DMS 273 (cell line): ENCODE measurements around the gene CAMTA1.

Experiments used
- DNase-seq: peaks from one replicate; lab custom pipeline; 2025; ENCODE audit not compliant: unreplicated experiment; lab: John Stamatoyannopoulos, UW

CAMTA1 gene

GRCh38 chr1:7761103-7761502, 975.8 kb downstream of the CAMTA1 start:
- no peak for DNase-seq

GRCh38 chr1:7767176-7767575, 981.9 kb downstream of the CAMTA1 start:
- no peak for DNase-seq

GRCh38 chr1:7768583-7768982, 983.3 kb downstream of the CAMTA1 start:
- peak; percentile 57 for DNase-seq

DNA sequence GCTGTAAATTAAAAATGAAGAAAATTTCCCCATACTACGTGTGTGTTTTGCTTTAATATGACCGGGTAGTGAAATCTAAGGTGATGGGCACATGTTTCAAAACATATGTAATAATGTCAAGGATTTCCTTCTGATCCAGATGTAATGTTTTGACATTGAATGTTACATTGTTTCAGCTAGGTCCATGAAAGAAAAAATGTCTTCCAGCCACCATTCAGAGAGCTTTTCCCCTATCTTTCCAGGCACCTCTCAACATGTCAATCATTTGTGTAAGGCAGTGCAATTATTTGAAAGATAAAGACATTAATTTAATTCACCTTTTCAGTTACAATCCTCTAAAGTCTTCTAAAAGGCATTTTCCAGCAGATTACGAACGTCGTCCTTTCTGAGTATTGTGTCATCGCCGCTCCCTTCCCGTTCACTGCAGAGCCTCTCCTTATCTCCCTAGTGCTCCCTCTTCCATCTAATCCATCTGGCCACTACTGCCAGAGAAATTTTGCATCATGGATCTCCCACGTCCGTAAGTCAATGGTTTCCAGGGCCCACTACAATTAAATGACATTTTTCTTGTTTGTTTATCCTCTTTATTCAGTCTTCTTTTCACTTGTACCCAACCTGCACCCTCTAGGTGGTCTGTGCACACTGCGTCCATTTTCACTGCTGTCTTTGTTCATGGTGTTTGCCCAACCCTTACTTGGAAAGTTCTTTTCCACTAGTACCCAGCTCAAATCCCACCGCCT, 984.6 kb downstream of the CAMTA1 start:
- DNase-seq, result no peak

DNA sequence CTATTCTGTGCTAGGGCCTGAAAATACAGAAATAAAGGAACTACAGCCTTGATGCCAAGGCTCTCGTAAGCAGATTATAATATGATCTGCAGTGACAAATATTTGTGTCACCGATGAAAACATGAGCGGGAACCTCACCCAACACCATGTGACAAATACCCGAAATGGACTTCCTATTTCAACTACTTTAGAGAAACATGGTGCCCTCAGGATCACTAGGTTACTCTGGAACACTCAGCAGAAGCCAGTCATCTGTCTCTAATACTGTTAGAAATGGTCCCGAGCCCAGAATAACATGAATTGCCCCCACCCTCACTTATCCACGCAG, 985.4 kb downstream of the CAMTA1 start:
- no peak for DNase-seq

DNA sequence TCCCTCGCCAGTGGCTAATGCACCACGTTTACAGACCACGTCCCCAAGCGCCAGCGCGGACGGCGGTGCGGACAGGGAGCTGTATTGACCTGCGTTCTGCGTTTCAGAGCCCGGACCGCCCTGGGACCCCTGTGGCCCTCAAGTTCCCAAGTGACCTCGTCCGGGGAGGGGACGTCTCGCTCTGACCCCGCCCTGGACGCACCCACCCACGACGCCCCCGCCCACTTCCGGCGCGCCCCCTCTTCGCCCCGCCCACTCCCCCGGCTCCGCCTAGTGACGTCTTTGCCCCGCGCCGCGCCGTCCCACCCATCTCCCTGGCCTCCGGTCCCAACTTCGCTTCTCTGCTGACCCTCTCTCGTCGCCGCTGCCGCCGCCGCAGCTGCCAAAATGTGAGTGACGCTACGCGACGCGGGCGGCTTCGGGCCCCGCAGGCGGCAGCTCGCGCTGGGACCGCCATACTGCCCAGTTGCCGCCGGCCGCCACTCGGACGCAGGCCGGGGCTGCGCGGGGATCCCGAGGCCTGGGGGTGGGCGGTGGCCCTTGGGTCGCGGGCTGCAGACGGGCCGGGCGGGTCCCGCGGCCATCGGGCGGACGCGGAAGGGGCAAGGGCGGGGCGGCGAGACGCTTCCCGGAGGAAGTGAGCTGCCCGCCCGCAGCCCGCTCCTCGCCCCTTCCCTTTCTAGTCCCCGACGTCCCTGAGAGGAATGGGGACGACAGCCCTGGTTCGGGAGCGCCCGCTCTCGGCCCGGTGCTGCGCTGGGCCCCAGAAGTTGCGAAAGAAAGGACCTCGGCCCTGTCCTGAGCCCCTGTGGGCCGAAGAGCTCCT, 986.0 kb downstream of the CAMTA1 start, which contains the start of gene VAMP3:
Gene VAMP3 (plus strand): TSS at position 300 of the 826 bp plus-strand sequence. CDS start 88 bp downstream, at position 388.
- peak; percentile 86 for DNase-seq

GRCh38 chr1:7771823-7772299, 986.6 kb downstream of the CAMTA1 start:
- DNase-seq, result peak; percentile 39

DNA sequence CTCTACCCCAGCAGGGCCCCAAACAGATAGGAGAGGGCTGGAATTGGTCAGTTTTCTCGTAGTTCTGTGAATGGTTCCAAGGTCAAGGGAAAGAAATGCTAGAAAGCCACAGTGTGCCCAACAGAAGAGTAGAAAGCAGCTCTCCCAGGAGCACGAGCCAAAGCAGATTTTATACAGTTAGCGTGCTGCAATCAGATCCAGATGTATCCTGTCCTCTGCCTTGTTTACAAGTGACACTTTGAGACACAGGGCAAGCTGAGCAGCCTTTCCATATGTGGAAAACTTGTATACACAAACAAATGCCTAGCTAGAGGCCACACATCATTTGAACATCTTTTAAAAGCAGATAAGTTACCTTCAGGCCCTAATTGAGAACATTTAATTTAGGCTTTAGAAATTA, 992.3 kb downstream of the CAMTA1 start:
- DNase-seq, result no peak

DNA sequence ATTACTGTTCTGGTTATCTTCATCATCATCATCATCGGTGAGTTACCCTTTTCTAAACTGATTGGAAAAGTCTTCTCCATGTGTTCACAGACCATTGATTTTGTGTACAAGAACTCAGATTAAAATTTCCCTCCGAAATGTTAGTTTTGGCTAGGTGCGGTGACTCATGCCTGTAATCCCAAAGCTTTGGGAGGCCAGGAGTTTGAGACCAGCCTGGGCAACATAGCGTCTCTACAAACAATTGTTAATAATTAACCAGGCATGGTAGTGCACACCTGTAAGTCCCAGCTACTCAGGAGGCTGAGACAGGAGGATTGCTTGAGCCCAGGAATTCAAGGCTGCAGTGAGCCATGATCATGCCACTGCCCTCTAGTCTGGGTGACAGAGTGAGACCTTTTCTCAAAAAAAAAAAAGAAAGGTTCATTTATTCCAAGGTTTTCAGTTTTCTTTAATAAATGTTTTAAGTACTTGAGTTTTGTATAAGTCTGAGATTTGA, 992.9 kb downstream of the CAMTA1 start:
- DNase-seq, result no peak

DNA sequence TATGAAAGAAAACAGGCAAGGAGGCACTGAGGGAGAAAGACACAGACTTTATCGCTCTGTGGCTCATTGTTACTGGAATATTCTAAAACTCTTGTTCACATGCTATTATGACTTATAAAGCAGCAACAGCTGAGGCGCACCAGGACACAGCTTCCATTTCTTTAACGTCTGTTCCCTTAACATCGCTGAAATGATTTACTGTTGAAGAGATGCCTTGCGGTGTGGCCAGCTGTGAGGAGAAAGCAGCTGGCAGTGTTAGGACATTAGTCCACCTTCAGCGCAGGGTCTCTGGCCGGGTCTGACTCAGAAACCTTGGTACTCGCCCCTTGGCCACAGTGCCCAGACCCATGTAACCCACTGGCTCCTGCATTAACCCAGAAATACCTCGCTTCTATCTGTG, 995.7 kb downstream of the CAMTA1 start:
- DNase-seq, result no peak

DNA sequence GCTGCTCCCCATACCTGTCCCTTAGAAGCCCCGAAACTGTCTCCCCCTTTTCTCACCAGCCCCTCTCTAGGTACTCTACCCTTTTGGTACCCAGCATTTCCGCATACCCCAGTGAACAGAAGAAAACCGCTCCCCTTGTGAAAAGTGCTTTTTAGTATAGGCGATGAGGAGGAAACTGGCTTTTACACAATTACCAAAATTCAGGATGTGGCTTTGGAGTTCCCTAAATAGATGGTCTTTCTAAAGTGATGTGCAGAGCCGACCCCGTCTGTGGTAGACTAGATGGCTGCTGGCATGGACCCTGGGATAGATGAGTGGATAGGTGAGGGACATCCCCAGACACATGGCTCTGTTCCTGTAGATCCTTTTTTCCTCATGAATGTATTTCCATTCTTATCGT, 996.2 kb downstream of the CAMTA1 start:
- DNase-seq, result no peak

DNA sequence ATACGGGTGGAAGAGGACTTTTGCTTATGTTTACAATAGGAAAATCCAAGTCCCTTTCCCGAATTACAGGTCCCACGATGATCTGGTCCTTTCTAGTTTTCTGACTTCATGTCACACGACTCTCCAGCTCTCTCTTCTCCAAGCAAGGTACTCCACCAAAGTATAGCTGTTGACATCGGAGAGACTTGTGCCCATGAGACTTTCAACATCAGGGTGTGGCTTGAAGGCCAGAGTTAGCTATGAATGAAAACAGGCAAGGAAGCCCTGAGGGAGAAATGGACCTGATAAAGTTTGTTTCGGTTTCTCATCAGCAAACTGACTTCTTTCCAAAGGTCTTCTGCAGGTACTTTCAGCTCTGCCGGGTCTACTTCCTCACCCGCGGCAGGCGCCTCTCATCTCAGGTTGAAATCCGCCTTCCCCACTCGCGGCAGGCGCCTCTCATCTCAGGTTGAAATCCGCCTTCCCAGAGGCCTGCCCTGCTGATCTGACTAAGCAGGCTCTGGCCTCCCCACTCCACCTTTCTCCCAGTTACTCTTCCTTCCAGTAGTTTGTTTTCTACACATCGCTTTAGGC, 996.8 kb downstream of the CAMTA1 start:
- no peak for DNase-seq

DNA sequence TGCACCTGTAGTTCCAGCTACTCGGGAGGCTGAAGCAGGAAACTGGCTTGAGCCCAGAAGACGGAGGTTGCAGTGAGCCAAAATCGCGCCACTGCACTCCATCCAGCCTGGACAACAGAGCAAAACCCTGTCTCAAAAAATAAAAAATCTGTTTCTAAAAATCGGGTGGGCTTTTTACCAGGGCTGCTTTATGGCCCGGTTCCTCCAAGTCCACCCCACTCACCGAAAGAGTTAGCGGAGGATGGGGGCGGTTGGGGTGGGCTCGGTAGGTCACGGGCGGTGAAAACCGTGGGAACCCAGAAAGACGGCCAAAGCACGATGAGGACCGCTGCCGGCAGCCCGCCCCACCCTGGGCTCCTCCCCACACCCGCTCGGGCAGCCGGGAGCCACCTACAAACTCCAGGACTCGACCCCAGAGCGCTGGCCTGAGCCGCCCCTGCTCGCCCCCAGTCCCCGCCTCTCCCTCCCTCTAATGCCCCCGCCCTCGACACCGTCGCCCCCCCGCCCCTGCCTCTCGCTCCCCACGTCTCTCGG, 998.0 kb downstream of the CAMTA1 start:
- peak; percentile 84 for DNase-seq

DNA sequence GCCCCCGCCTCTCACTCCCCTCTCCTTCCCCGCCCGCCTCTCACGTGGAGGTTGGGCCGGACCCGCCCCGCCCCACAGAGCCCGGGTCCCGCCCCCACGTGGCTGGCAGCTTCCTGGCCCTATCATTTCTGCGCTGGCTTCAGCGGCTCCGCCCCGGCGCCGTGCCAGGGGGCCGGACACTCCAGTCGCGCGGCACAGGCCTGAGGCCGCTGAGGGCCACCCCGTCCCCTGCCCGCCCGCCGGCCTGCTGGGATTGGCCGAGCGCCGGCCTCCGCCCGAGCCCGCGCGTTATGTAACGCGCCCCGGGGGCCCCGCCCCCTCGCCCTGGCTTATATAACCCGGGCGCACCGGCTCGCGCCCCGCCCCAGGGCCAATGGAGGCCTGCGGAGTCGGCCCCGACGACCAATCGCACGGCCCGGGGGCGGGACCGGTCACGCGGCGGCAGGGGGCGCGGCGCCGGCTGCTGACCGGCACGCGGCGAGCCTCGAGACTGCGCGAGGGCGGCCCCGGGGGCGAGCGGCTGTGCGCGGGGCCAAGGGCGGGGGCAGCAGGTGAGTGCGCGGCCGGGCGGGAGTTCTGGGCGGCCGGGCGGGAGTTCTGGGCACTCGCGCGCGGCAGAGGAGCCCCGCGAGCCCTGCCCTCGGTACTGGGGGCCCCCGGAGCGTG, 998.7 kb downstream of the CAMTA1 start, which contains the start of gene PER3:
Gene PER3 (plus strand): TSS at position 466 of the 666 bp plus-strand sequence. CDS start 587 bp downstream, outside the sequence.
- peak; percentile 99 for DNase-seq

DNA sequence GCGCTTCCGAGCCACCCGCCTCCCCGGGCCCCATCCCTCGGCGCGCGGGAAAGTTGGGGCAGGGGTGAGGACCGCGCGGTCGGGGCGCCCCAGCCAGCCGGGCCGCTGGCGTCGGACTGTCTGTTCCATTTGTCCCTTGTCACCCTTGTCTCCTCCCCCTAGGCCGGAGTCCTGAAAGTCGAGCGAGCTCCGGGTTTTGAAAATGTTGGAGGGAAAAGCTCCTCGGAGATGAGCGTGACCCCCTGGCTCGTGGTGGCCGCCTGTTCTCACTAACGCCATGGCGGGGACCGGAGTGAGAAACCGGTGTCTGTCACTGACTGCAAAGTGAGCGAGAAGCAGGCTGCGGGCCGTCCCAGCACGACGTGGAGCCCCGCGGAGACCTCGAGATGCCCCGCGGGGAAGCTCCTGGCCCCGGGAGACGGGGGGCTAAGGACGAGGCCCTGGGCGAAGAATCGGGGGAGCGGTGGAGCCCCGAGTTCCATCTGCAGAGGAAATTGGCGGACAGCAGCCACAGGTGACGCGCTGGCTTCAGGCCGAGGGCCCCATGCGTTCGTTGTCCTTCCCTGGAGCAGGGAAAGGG, 999.3 kb downstream of the CAMTA1 start:
- peak; percentile 51 for DNase-seq

GRCh38 chr1:7785108-7785507, 999.9 kb downstream of the CAMTA1 start:
- DNase-seq, result no peak

- no peak for DNase-seq
Observed at GRCh38 chr1:7786795-7787194, 1001.5 kb downstream of the CAMTA1 start.

DNA sequence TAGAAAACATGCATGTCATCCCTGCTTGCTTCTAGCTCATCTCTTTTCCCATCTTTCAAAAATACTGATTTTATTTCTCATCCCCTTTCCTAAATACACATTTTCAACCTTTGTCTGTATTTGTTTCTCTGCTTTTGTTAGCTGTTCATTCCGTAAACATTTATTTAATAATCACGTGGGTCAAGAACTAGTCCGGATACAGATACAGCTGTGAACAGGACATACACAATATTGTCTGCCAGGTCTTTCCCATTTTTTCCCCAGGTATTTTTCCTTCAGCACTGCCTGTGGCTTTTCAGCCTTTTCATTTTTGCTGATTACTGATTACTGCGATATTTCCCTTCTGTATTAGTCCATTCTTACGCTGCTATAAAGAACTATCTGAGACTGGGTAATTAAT, 1004.6 kb downstream of the CAMTA1 start:
- DNase-seq, result no peak

DNA sequence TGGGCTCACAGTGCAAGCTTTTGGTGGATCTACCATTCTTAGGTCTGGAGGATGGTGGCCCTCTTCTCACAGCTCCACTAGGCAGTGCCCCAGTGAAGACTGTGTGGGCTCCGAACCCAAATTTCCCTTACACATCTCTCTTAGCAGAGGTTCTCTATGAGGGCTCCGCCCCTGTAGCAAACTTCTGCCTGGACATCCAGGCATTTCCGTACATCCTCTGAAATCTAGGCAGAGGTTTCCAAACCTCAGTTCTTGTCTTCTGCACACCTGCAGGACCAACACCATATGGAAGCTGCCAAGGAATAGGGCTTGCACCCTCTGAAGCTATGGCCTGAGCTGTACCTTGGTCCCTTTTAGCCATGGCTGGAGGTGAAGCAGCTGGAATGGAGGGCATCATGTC, 1005.8 kb downstream of the CAMTA1 start:
- DNase-seq, result peak; percentile 11

GRCh38 chr1:7795406-7795805, 1010.2 kb downstream of the CAMTA1 start:
- no peak for DNase-seq
